Activated naive CD4-positive, alpha-beta T cell treated with anti-CD3 and anti-CD28 coated beads for 36 hours (primary cell): ENCODE results near the gene ADIRF. TPM values are rescaled to one million over a fixed set of nuclear protein-coding genes. Genes with fewer than 3 reads are reported as not detected.
A peak's percentile ranks its signal among the peaks of the same experiment; 100 is the strongest.
"Not testable (repeated sequence)": the region's sequence is repeated elsewhere in the genome, so short reads cannot be mapped to it uniquely, and the experiment has no call there.

Source experiments
- CTCF ChIA-PET: fragments of 350-600 bp; sonication (Branson Sonifier 250); formaldehyde crosslinking; loops from one replicate; lab custom pipeline; 2021; ENCODE audit warnings: antibody characterized with exemption; lab: Charles Lee
- DNase-seq: peaks from one replicate; pipeline ENCODE4 v3.0.0-alpha.2; 2020
- H3K27ac Mint-ChIP-seq: one replicate; pipeline ENCODE4 v1.8.0; 2021; ENCODE audit warnings: mild to moderate bottlenecking, mixed read lengths
- H3K27me3 Mint-ChIP-seq: one replicate; pipeline ENCODE4 v1.8.0; 2021; ENCODE audit warnings: low read depth, mixed read lengths
- H3K36me3 Mint-ChIP-seq: one replicate; pipeline ENCODE4 v1.8.0; 2021; ENCODE audit warnings: low read depth, mixed read lengths
- H3K4me1 Mint-ChIP-seq: one replicate; pipeline ENCODE4 v1.8.0; 2021; ENCODE audit warnings: low read depth, mixed read lengths
- H3K4me3 Mint-ChIP-seq: one replicate; pipeline ENCODE4 v1.8.0; 2021; ENCODE audit warnings: mild to moderate bottlenecking, moderate library complexity, mixed read lengths
- H3K9me3 Mint-ChIP-seq: one replicate; pipeline ENCODE4 v1.8.0; 2021; ENCODE audit warnings: mixed read lengths
- intact Hi-C: fragments of 100-400 bp; cut with micrococcal nuclease; formaldehyde crosslinking; loops from one replicate; pipeline ENCODE4 v1.15.1; 2023
- total RNA-seq, 2 experiments: library from RNA; stranded (reverse); gene quantifications; one replicate each; pipeline ENCODE4 v1.2.3, GENCODE V29; 2021

ADIRF gene
- not detected for total RNA-seq

DNA sequence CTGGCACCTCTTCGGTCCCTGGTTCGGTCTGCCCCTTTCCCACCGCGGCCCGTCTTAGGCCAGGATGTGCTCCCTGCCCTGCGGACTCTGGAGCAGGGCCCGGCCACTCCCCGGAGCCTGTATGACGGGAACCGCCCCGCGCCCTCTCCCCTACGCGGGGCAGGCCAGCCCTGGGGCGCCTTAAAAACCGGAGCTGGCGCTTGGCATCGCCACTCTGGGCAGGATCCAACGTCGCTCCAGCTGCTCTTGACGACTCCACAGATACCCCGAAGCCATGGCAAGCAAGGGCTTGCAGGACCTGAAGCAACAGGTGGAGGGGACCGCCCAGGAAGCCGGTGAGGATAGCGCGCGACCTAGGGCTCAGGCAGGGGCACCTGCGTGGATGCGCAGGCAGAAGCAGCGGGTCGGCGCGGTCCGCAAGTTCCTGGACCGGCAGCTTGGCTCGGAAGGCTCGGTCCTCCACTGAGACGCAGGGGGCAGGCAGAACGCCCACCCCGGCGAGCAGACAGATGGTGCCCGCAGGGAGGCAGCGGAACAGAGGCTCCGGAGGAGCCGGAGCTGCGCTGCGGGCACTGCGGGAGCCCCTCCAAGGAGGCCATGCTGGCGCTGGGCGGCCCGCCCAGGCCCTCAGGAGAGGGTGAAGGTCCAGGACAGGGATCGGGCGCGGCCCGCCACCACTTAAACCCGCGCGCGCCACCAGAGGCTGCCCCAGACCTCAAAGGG lies at the start of gene ADIRF:
Gene ADIRF, plus strand, starts transcription at position 212 of the 723 bp plus-strand sequence. Its CDS starts 63 bp downstream, at position 275.
- DNase-seq, result no peak
- H3K36me3 Mint-ChIP-seq, result no peaks in the 10 kb centered on the region
- no peaks in the 10 kb centered on the region for H3K27me3 Mint-ChIP-seq
- H3K27ac Mint-ChIP-seq, result no peak within 1 kb of the TSS
- peaks cover 46% of the 10 kb centered on the region for H3K4me1 Mint-ChIP-seq
- CTCF ChIA-PET, result interaction anchor here (1.1 to 2.8 kb wide), 3 partner anchors 25 to 256 kb away, joined by 3 to 10 read pairs (median 4); no protein-coding TSS in a partner anchor
- no peaks in the 10 kb centered on the region for H3K9me3 Mint-ChIP-seq
- intact Hi-C loops, result no loop called here
- peak within 1 kb of the TSS; percentile 9 for H3K4me3 Mint-ChIP-seq

DNA sequence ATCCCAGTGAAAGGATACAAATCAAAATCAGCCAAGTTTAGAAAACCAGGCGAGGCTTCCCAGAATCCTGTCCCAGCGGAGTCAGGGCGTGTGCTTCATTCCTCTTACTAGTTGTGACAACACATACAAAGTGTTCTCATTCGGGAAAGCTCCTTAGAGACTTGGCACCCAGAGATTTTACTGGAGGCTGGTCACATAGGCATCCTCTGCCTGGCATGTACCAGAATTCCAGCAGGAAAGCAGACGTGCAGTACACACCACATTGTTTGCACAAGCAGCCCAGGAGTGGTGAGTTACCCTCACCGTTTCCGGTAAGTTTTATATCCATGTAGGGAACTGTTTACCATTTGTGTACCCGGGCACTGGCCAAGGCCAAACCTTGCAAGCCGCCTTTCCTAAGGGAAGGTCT lies 45.7 kb upstream of the ADIRF start:
- Mint-ChIP-seq H3K4me3 (no peak overlapping the region), H3K36me3 (peaks cover 4% of the 10 kb centered on the region), H3K27me3 (no peaks in the 10 kb centered on the region), H3K27ac (no peak overlapping the region), H3K9me3 (no peaks in the 10 kb centered on the region), H3K4me1 (no peaks in the 10 kb centered on the region)
- intact Hi-C loops, result no loop called here
- CTCF ChIA-PET, result no interaction called here
- no peak for DNase-seq

DNA sequence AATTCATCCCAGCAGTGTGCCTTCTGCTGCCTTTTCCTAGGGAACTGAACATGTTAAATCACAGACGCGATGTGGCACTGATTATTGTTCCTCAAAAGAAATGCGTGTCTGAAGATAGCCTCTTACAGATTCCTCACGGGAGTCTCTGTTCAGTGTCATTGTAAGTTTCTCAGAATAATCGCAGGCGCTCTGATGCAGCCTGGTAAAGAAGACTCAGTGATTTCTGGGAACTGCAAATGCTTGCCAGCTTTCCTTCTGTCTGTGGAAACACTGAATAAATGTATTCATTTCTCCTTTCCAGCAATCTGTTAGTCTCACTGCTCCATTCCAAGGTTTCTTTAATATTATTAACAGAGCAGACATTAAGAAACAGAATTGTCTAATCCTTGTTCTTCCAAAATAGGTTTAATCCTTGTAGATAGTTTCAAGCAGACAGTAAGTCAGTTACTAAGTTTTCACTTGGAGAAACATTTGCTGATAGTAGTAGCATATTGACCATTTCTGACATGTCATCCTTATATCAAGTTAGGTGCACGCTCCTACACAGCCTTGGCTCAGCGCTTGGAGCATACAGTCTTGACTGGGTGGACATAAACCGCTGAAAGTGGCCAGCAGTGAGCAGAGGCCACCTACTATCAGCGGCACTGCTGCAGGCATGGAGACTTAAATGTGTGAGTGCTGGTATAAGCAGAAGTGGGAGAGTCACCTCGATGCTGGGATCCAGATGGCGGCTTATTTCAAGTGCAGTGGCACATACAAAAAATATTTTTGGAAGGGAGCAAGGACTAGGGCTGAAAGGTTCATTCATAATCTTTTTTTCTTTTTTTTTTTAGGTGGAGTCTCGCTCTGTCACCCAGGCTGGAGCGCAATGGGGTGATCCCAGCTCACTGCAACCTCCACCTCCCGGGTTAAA lies 38.6 kb upstream of the ADIRF start:
- no peaks in the 10 kb centered on the region for H3K27me3 Mint-ChIP-seq
- H3K9me3 Mint-ChIP-seq, result no peaks in the 10 kb centered on the region
- CTCF ChIA-PET, result no interaction called here
- no peaks in the 10 kb centered on the region for H3K4me1 Mint-ChIP-seq
- intact Hi-C loops, result no loop called here
- H3K27ac Mint-ChIP-seq, result no peak overlapping the region
- DNase-seq, result no peak
- peaks cover 2% of the 10 kb centered on the region for H3K36me3 Mint-ChIP-seq
- H3K4me3 Mint-ChIP-seq, result no peak overlapping the region

DNA sequence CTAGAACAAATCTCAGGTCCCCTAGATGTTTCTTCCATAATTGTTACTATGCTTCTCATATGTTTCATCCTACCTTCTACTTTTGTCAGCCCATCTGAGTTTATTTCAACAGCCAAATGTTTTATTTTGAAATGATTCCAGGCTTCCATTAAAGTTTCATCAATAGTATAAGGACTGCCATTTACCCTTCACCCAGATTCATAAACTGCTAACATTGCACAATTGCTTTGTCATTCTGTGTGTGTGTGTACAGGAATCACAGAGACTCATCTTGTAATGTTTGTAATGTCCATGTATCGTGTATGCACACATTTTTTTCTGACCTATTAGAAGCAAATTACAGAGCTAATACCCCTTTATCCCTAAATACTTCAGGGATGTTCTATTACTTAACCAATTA lies 36.4 kb upstream of the ADIRF start:
- Mint-ChIP-seq H3K36me3 (peaks cover 2% of the 10 kb centered on the region), H3K27me3 (no peaks in the 10 kb centered on the region), H3K9me3 (no peaks in the 10 kb centered on the region), H3K4me3 (no peak overlapping the region), H3K4me1 (no peaks in the 10 kb centered on the region), H3K27ac (no peak overlapping the region)
- intact Hi-C loops, result no loop called here
- CTCF ChIA-PET, result no interaction called here
- no peak for DNase-seq

DNA sequence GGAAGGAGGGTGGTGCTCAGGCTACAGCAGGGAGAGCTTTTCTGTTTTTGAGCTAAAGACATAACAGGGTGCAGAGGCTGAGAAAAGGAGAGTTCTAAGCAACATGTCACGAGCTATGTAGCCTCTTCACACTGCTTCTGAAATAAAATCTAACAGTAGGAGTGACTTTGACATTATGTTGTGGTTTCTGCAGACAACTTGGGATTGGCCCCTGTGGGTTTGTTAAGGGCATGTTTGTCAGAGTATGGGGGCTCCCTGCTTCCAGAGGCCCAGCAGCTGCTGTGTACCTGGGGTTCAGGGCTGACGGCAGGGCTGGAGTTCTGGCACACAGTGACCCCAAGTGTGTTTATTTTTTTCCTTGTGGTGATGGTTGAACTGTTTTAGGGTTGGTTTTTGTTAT lies 35.6 kb upstream of the ADIRF start:
- intact Hi-C loops, result no loop called here
- no peak overlapping the region for H3K27ac Mint-ChIP-seq
- H3K27me3 Mint-ChIP-seq, result no peaks in the 10 kb centered on the region
- H3K4me1 Mint-ChIP-seq, result no peaks in the 10 kb centered on the region
- peaks cover 2% of the 10 kb centered on the region for H3K36me3 Mint-ChIP-seq
- DNase-seq, result no peak
- H3K4me3 Mint-ChIP-seq, result no peak overlapping the region
- H3K9me3 Mint-ChIP-seq, result no peaks in the 10 kb centered on the region
- CTCF ChIA-PET, result interaction anchor here (0.6 kb wide), 1 partner anchor 70 kb away, joined by 3 read pairs; no protein-coding TSS in a partner anchor

DNA sequence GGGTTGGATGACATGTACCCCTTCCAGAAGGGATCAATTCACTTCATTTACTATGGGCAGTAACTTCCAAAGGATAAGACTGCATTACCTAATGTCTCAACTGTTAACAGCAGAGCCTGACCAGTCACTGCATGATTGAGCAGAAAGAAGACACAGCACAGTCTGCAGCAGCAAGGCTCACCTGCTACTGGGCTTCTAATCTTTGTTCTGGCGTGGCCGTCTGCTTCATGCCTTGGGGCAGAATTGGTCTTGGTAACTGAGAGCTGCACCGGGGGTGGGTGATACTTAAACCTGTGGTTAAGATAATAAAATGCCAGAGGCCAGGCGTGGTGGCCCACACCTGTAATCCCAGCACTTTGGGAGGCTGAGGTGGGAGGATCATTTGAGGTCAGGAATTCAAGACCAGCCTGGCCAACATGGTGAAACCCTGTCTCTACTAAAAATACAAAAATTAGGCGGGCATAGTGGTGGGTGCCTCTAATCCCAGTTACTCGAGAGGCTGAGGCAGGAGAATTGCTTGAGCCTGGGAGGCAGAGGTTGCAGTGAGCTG lies 34.0 kb upstream of the ADIRF start:
- CTCF ChIA-PET, result interaction anchor here (0.6 kb wide), 1 partner anchor 14 kb away, joined by 3 read pairs; no protein-coding TSS in a partner anchor
- DNase-seq, intact Hi-C loops: not testable (repeated sequence)

DNA sequence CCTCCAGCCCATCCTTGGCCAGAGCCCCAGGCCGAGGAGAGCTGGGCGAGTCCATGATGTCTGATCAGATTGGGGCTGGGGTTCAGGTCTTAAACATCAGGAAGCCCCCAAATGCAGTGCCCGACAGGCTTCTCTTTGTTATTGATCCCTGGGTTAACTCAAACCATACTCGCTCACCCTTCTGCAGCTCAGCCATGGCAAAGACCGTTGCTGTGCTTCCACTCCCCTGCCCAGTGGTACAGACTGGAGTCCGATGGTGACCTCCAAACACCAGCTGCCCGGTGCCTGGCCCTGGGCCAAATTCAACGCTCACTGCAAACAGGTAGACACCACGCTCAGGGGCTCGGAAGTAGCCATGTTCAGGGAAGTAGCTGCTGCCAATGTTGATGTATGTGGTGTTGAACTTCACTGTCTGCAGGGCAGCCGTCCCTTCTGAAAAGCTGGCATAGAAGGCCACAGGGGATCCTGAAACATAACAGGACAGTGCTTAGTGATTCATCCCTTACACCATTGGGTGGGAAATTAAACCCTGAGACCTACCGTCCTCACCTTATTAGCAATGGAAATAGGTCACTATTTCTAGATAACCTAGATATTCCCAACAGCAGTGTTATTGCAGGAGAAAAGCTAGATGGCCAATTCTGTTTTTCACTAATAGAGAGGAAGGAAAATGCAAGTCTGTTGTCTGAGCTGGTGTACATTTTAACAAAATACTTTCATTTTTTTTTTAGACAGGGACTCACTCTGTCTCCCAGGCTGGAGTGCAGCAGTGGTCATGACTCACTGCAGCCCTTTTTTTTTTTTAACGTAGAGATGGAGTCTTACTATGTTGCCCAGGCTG lies 31.4 kb upstream of the ADIRF start:
- intact Hi-C loops, result no loop called here
- H3K4me3 Mint-ChIP-seq, result no peak overlapping the region
- no peaks in the 10 kb centered on the region for H3K36me3 Mint-ChIP-seq
- DNase-seq, result no peak
- H3K27ac Mint-ChIP-seq, result no peak overlapping the region
- H3K4me1 Mint-ChIP-seq, result no peaks in the 10 kb centered on the region
- H3K9me3 Mint-ChIP-seq, result no peaks in the 10 kb centered on the region
- CTCF ChIA-PET, result interaction anchor here (0.6 to 3.0 kb wide), 7 partner anchors 20 to 229 kb away, joined by 3 to 22 read pairs (median 3); no protein-coding TSS in a partner anchor
- H3K27me3 Mint-ChIP-seq, result no peaks in the 10 kb centered on the region

More for the DNA sequence above, 34.0 kb upstream of the ADIRF start:
- H3K4me1 Mint-ChIP-seq, H3K4me3 Mint-ChIP-seq, H3K27me3 Mint-ChIP-seq, H3K27ac Mint-ChIP-seq, H3K36me3 Mint-ChIP-seq, H3K9me3 Mint-ChIP-seq: not testable (repeated sequence)

DNA sequence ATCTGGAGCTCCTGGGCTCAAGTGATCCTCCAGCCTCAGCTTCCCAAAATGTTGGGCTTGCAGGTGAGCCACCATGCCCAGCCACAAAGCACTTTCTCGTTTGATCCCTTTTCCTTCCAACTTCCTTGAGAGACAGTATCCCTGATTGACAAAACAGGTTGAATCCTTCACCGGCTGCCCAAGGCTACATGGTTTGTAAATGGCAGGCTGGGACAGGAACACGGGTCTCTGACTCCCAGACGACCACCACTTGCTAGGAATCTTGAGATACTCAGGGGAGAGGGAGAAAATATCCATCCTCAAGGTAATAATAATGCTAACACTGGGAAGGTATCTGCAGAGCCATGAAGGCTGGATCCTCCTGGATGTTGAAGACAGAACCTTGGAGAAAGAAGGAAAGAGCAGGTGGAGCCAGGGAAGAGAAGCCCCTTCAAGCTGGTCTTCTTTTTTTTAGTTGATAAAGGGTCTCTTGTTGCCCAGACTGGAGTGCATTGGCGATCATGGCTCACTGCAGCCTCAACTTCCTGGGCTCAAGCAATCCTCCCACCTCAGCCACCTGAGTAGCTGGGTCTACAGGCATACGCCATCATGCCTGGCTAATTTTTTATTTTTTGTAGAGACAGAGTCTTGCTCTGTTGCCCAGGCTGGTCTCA lies 30.7 kb upstream of the ADIRF start:
- Mint-ChIP-seq H3K27me3 (no peaks in the 10 kb centered on the region), H3K9me3 (no peaks in the 10 kb centered on the region), H3K4me3 (no peak overlapping the region), H3K36me3 (no peaks in the 10 kb centered on the region), H3K27ac (no peak overlapping the region), H3K4me1 (no peaks in the 10 kb centered on the region)
- intact Hi-C loops, result loop anchor here (2.0 kb wide), 2 partner anchors 157 to 211 kb away; partner anchors contain the start of genes GLUD1 and SHLD2
- no peak for DNase-seq
- CTCF ChIA-PET, result interaction anchor here (1.1 to 3.0 kb wide), 8 partner anchors 22 to 212 kb away, joined by 3 to 22 read pairs (median 4); no protein-coding TSS in a partner anchor

DNA sequence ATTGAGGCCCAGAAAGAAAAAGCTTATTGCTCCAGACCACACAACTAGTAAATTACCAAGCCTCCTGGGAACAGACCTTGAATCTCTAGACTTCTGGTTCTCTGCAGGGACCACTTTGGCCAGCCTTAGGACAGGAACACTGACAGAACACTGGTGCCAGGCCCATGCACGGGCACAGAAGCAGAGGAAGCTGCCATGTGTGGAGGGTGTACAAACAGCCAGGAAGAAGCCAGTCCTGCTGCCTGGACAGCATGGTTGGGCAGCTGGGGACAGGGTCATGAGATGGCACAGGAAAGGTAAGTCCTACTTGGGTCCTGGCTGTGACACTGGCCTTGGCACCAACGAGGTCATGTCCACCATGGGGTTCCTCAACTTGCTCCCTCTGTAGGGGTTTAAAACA lies 30.0 kb upstream of the ADIRF start:
- intact Hi-C loops, result loop anchor here (2.0 kb wide), 2 partner anchors 157 to 211 kb away; partner anchors contain the start of genes GLUD1 and SHLD2
- H3K27ac Mint-ChIP-seq, result no peak overlapping the region
- no peaks in the 10 kb centered on the region for H3K4me1 Mint-ChIP-seq
- CTCF ChIA-PET, result interaction anchor here (0.6 to 3.0 kb wide), 9 partner anchors 23 to 277 kb away, joined by 3 to 22 read pairs (median 5); no protein-coding TSS in a partner anchor
- no peaks in the 10 kb centered on the region for H3K27me3 Mint-ChIP-seq
- H3K4me3 Mint-ChIP-seq, result no peak overlapping the region
- H3K36me3 Mint-ChIP-seq, result no peaks in the 10 kb centered on the region
- no peaks in the 10 kb centered on the region for H3K9me3 Mint-ChIP-seq
- no peak for DNase-seq

DNA sequence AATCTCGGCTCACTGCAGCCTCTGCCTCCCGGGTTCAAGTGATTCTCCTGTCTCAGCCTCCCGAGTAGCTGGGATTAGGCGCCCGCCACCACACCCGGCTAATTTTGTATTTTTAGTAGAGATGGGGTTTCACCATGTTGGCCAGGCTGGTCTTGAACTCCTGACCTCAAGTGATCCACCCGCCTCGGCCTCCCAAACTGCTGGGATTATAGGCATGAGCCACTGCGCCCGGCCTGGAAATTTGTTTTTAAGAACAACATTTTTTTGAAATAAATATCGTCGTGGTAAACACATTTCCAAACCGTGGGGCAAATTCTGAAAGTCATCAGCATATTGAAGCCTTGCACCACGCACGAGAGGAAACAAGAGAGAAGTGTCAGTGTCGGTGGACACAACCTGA lies 28.2 kb upstream of the ADIRF start:
- CTCF ChIA-PET, result interaction anchor here (0.6 to 3.0 kb wide), 15 partner anchors 10 to 1534 kb away, joined by 3 to 22 read pairs (median 3); partner anchors contain the start of genes LDB3 and MINPP1
- DNase-seq, H3K4me3 Mint-ChIP-seq, H3K9me3 Mint-ChIP-seq, H3K27ac Mint-ChIP-seq, intact Hi-C loops, H3K27me3 Mint-ChIP-seq, H3K36me3 Mint-ChIP-seq, H3K4me1 Mint-ChIP-seq: not testable (repeated sequence)

DNA sequence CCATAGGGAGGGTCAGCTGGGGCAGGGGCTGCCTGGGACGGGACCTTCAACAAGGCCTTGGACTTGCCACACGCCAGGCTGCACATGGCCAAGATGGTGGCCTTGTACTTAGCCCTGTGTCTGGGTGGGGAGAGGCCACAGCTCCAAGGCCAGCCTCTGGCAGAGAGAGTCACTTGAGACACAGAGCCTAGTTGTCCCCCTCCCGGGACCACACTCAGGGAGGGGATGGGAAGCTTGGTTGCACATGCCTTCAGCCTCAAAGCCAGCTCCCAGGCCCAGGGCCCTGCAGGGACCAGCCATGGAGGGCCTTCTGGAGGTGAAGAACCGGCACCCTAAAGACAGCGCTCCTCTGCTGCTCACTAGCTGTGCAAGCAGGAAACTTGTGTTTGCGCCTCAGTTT lies 27.6 kb upstream of the ADIRF start:
- Mint-ChIP-seq H3K4me3 (no peak overlapping the region), H3K36me3 (no peaks in the 10 kb centered on the region), H3K4me1 (peaks cover 3% of the 10 kb centered on the region), H3K9me3 (no peaks in the 10 kb centered on the region), H3K27me3 (no peaks in the 10 kb centered on the region), H3K27ac (no peak overlapping the region)
- DNase-seq, result no peak
- CTCF ChIA-PET, result interaction anchor here (0.7 to 2.1 kb wide), 3 partner anchors 26 to 564 kb away, joined by 4 to 9 read pairs (median 4); partner anchors contain the start of gene MINPP1
- intact Hi-C loops, result no loop called here
